GM18507 (cell line): Measurements from ENCODE around the gene FRMD4B.

ENCODE experiments used
- DNase-seq: peaks from one replicate; pipeline ENCODE4 v3.0.0; 2011; ENCODE audit warnings: low read depth; ENCODE audit not compliant: insufficient read length; ENCODE audit errors: extremely low spot score
- FAIRE-seq: peaks from 2 replicates; lab custom pipeline; 2011; peaks lifted over from hg19 to GRCh38; lab: Jason Lieb, UNC

The FRMD4B gene

DNA sequence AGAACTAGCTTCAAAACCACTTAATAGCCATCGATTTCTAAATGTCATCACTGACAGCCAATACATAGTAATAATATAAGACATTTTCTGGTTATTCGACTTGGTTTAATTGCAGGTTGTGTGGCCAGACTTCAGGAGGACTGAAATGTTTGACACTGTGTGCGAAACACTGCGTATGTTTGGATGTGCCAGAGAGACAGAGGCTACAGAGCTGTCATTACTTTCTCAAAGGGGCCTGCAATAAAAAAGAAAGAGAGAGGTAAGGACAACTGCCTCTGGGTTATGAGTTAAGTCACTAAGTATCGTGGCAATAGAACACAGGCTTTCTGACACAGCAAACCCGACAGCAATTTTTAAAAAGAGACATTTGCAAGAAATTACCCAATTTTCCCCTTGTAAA, 264.4 kb downstream of the FRMD4B start:
- DNase-seq (no peak), FAIRE-seq (no peak)

DNA sequence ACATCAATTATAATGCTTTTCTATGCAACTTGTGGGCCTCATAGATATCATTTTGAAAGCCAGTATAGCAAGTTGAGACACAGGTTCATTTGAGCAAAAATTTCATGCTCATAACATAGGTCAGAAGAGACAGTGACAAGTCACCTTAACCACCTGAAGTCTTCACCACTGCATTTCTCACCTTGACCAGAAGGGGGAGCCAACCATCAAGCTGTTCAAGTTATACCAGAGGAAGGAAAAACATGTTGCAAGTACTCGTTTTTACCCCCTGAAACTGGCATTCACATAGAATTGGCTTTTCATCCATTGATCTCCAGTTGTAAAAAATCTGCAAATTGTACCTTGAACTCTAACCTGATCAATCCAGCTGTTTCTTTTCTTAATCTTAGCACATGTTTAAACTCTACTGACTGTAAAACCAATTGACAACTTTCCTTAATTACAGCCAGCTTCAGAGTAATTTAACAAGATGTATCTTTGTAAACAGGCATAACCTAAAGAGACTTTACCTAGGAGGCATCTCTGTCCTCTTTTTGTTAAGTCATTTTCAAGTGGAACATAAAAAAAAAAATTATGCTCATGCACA, 264.9 kb downstream of the FRMD4B start:
- FAIRE-seq (peak; percentile 96), DNase-seq (peak; percentile 7)
